HCT116 (cell line): ENCODE data around the gene MECP2.

Experiments used
- ATF3 ChIP-seq: IDR thresholded peaks from 2 replicates; pipeline ENCODE4 v1.6.1; 2012
- CBX3 ChIP-seq: IDR thresholded peaks from 2 replicates; pipeline ENCODE4 v1.6.1; 2012; ENCODE audit warnings: low read depth
- CTCF ChIP-seq, 3 experiments: fragments of 200-600 bp in 1 of 3; sonication (generic) in 1 of 3; IDR thresholded peaks in 2 of 3; conservative IDR thresholded peaks in 1 of 3; 2 replicates each; pipeline ENCODE4 v1.5.1; 2012 to 2017; ENCODE audit warnings: low read depth in 2 of 3, low read length in 2 of 3, antibody characterized with exemption in 1 of 3, borderline replicate concordance in 1 of 3, control low read depth in 1 of 3, mild to moderate bottlenecking in 1 of 3, mixed read lengths in 1 of 3, mixed run types in 1 of 3, moderate library complexity in 1 of 3; ENCODE audit not compliant: insufficient read depth in 1 of 3
- POLR2A ChIP-seq: IDR thresholded peaks from 2 replicates; pipeline ENCODE4 v1.7.0; 2011; ENCODE audit warnings: borderline replicate concordance; ENCODE audit not compliant: insufficient read depth, insufficient read length; ENCODE audit errors: extremely low read depth
- POLR2AphosphoS5 ChIP-seq: IDR thresholded peaks from 2 replicates; pipeline ENCODE4 v1.6.1; 2011; ENCODE audit warnings: mild to moderate bottlenecking, low read depth, low read length, moderate library complexity
- REST ChIP-seq: IDR thresholded peaks from 2 replicates; pipeline ENCODE4 v1.6.1; 2012; ENCODE audit warnings: low read depth
- SIN3A ChIP-seq: IDR thresholded peaks from 2 replicates; pipeline ENCODE4 v1.6.1; 2012; ENCODE audit warnings: low read depth
- ZBTB33 ChIP-seq: IDR thresholded peaks from 2 replicates; pipeline ENCODE4 v1.6.1; 2011; ENCODE audit warnings: mild to moderate bottlenecking, low read length, moderate library complexity; ENCODE audit not compliant: insufficient replicate concordance; ENCODE audit errors: extremely low read depth

- no peak for TF ChIP-seq CTCF (IDR thresholded peaks at IDR 0.05 in 2 of 3, conservative IDR thresholded peaks at IDR 0.05 in 1 of 3; ENCODE audit: borderline replicate concordance in 1 of 3, insufficient read depth in 1 of 3, low read depth in 2 of 3, low read length in 2 of 3)
- no peak for TF ChIP-seq ATF3
- TF ChIP-seq REST, result no peak
- TF ChIP-seq POLR2A, result no peak
- no peak for TF ChIP-seq SIN3A
- TF ChIP-seq CBX3, result no peak
- TF ChIP-seq ZBTB33, result no peak
- no peak for TF ChIP-seq POLR2AphosphoS5
Measured at GRCh38 chrX:154004315-154004714, 93.2 kb downstream of the MECP2 start.
